NB4 (cell line): ENCODE measurements around the gene MTR.

ENCODE experiments used
- MYC ChIP-seq: IDR thresholded peaks from 2 replicates; pipeline ENCODE4 v1.6.1; 2011; ENCODE audit warnings: low read depth, low read length
- POLR2A ChIP-seq: IDR thresholded peaks from 2 replicates; pipeline ENCODE4 v1.6.1; 2011; ENCODE audit warnings: mild to moderate bottlenecking; ENCODE audit not compliant: insufficient read length; ENCODE audit errors: extremely low read depth
- TF ChIP-seq, protein P1 (sequence below): IDR thresholded peaks from one replicate; pipeline ENCODE4 v1.5.1; 2012; ENCODE audit warnings: low read depth, low read length
- TF ChIP-seq, protein P2 (sequence below): IDR thresholded peaks from 2 replicates; pipeline ENCODE4 v1.6.1; 2011; ENCODE audit warnings: low read depth, low read length

DNA sequence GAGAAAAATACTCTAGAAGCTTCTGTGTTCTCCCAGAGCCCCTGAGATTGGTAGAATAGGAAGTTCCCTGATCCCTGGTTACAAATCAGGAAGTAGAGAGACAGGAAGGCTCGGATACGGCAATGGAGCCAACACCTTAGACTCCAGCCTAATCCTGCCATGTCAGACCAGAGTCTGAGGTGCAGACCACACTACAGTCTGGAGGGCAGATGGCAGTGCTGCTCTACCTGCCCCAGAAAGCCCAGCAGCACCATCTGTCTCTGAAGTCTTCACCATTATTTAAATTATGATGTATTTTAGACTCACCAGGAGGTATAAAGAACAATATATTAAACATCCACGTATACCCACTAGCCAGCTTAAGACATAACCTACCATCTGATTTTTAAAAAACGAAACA lies 93.0 kb downstream of the MTR start:
- TF ChIP-seq, protein P1, sequence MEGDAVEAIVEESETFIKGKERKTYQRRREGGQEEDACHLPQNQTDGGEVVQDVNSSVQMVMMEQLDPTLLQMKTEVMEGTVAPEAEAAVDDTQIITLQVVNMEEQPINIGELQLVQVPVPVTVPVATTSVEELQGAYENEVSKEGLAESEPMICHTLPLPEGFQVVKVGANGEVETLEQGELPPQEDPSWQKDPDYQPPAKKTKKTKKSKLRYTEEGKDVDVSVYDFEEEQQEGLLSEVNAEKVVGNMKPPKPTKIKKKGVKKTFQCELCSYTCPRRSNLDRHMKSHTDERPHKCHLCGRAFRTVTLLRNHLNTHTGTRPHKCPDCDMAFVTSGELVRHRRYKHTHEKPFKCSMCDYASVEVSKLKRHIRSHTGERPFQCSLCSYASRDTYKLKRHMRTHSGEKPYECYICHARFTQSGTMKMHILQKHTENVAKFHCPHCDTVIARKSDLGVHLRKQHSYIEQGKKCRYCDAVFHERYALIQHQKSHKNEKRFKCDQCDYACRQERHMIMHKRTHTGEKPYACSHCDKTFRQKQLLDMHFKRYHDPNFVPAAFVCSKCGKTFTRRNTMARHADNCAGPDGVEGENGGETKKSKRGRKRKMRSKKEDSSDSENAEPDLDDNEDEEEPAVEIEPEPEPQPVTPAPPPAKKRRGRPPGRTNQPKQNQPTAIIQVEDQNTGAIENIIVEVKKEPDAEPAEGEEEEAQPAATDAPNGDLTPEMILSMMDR: no peak
- TF ChIP-seq POLR2A: no peak
- TF ChIP-seq MYC: no peak
- TF ChIP-seq, protein P2, sequence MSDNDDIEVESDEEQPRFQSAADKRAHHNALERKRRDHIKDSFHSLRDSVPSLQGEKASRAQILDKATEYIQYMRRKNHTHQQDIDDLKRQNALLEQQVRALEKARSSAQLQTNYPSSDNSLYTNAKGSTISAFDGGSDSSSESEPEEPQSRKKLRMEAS: no peak
